Left lobe of liver (tissue), 2 donors: ENCODE data around the gene SYT4. TPM values are rescaled to one million over a fixed set of nuclear protein-coding genes. Genes with fewer than 3 reads are reported as not detected.
A peak's percentile ranks its signal among the peaks of the same experiment; 100 is the strongest.
"Not testable (repeated sequence)": the region's sequence is repeated elsewhere in the genome, so short reads cannot be mapped to it uniquely, and the experiment has no call there.

ENCODE experiments used
- ATAC-seq: fragments of 200-7000 bp; cut with Tn5 transposase; one replicate; pipeline ENCODE4 v1.9.1; 2020; ENCODE audit warnings: mild to moderate bottlenecking, moderate library complexity
- DNase-seq: peaks from one replicate; pipeline ENCODE4 v3.0.0-alpha.2; 2020; ENCODE audit warnings: low spot score
- total RNA-seq: library from RNA; stranded (reverse); gene quantifications from one replicate; pipeline ENCODE4 v1.2.1, GENCODE V29; 2021
- donor health status: DM: no; HTN: no; CAD: no; lungs with moderate emphysema.
- donor health status: DM: no; HTN: yes; CAD: no.

The SYT4 gene
- total RNA-seq = not detected

DNA sequence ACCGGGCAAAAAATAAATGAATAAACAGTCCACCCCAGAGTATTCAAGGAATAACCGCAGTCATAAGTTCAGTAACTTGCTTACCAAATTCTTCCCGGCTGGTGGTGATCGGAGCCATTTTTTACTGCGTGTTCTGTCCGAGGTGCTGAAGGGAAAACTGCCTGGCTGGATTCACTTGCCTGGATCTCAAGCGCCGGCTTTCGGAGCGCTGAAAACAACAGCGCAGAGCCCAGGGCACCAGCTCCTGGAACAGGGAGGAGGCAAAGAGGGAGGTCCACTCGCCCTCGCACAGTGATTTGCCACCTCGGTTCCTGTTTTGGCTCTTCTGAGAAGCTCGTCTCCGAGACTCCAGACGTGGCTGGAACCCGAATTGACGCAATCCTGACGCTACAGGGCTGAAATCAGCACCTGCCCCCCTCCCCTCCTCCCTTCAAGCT lies at the start of gene SYT4:
Gene SYT4, minus strand, starts transcription at position 327 of the 437 bp plus-strand sequence. Its CDS starts 209 bp downstream, at position 118.
- peak; percentile 59 for DNase-seq
- ATAC-seq = peak; percentile 97

- ATAC-seq (no peak), DNase-seq (no peak)
Measured at GRCh38 chr18:43322132-43322531, 44.8 kb upstream of the SYT4 start.

GRCh38 chr18:43314941-43315340 lies 37.7 kb upstream of the SYT4 start:
- ATAC-seq (no peak), DNase-seq (no peak)

GRCh38 chr18:43312891-43313290 lies 35.6 kb upstream of the SYT4 start:
- DNase-seq (no peak), ATAC-seq (no peak)

DNA sequence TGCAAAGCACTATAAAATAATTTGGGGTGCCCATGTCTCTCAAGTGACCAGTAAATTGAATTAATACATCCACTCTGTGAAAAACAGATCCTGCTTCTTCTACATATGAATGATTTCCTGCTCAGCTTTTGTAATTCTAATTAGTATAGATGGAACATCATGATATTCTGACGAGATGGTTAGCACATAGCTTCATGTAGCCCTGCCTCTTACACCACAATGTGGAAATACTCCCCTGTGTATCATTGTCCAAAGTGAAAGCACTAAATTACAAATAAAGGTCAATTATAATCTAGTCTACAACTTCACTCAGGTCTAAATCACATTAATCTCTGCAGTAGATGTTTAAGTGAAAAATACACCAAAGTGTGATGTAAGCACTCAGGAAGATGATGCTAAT lies 32.9 kb upstream of the SYT4 start:
- DNase-seq = no peak
- ATAC-seq = no peak

DNA sequence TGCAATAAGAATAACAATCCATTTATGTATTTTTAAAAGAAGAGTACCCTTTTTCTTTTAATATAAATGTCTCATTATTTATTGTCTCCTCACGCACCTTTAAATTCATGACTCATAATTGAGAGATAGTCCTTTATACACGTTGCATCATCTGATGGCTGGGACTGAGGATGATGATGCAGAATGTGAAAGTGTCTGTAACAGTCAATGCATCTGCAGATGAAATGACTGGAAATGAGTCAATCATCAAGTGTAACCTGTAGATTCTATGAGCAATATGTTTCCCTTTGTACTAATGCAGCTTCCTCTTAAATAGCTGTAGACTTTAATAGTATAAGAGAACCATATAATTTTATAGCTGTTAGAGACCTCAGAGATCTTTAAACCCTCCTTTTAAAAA lies 26.1 kb upstream of the SYT4 start:
- no peak for ATAC-seq
- DNase-seq = no peak

- not testable (repeated sequence) for ATAC-seq, DNase-seq
Measured at GRCh38 chr18:43286187-43286586, 8.9 kb upstream of the SYT4 start.

DNA sequence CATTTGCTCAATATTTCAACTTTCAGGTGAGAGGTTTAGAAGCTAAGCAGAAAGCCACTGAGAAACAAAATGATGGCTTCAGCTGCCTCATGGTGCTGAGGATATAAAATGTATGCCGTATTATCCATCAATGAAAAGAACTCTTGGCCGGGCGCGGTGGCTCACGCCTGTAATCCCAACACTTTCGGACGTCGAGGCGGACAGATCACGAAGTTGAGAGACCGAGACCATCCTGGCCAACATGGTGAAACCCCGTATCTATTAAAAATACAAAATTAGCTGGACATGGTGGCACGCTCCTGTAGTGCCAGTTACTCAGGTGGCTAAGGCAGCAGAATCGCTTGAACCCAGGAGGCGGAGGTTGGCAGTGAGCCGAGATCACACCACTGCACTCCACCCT lies 6.0 kb upstream of the SYT4 start:
- DNase-seq = no peak
- ATAC-seq = no peak

- no peak for DNase-seq
- ATAC-seq = no peak
Measured at GRCh38 chr18:43279015-43279744, 1.9 kb upstream of the SYT4 start.

- DNase-seq (no peak), ATAC-seq (no peak)
Measured at GRCh38 chr18:43278355-43278754, 1.1 kb upstream of the SYT4 start.

GRCh38 chr18:43276491-43276890 lies 799 bp downstream of the SYT4 start:
- DNase-seq (no peak), ATAC-seq (no peak)

GRCh38 chr18:43275546-43275945 lies 1.7 kb downstream of the SYT4 start:
- no peak for ATAC-seq

GRCh38 chr18:43274526-43274925 lies 2.8 kb downstream of the SYT4 start:
- ATAC-seq (no peak), DNase-seq (no peak)

More at GRCh38 chr18:43275546-43275945, 1.7 kb downstream of the SYT4 start:
- DNase-seq = no peak

DNA sequence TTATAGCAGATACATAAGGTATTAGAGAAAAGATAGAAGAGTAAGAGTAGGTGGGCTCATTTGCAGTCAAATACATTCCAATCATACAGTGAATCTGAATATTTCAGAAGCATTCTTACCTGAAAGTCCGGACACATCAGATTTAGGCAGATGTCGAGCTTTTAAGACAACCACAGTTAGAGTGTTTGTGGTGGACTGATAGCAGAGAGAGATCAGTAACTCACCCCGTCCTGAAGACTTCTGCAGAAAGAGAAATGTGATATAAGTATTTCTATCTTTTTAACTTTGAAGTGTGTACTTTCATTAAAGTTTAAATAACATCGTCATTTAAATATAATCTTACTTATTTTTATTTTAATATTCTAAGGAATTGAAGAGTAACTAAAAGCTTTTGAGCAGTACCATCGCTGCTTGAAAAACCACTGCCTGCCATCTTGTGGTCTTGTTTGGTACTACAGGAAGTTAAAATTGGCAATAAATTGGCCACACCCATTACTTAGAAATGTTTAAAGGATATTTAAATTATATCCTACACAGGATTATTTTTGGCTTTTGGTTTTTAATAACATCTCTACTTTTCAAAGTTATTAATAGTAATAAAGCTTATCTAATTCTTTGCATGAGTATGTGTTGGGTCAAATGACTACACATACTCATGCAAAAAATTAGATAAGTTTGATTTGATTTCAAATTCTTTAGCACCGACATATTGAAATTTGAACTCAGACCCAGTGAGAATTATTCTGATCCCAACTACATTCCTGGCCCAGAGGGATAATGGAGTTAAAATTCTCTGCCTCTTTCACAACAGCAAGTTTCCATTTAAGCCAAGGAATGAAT lies 5.5 kb downstream of the SYT4 start:
- ATAC-seq = peak; percentile 87
- DNase-seq = no peak

- no peak for DNase-seq
- peak; percentile 26 for ATAC-seq
Measured at GRCh38 chr18:43267818-43268217, 9.5 kb downstream of the SYT4 start.

DNA sequence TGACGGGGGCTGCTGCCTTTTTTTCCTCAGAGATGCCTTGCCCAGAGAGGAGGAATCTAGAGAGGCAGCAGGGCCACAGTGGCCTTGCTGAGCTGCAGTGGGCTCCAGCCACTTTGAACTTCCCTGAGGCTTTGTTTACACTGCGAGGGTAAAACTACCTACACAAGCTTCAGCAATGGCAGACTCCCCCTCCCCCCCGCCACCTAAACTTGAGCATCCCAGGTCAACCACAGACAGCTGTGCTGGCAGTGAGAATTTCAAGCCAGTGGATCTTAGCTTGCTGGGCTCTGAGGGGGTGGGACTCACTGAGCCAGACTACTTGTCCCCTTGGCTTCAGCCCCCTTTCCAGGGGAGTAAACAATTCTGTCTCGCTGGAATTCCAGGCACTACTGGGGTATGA lies 11.8 kb downstream of the SYT4 start:
- ATAC-seq (no peak), DNase-seq (no peak)

GRCh38 chr18:43248610-43249249 lies 28.6 kb downstream of the SYT4 start:
- DNase-seq (no peak), ATAC-seq (peak; percentile 90)

DNA sequence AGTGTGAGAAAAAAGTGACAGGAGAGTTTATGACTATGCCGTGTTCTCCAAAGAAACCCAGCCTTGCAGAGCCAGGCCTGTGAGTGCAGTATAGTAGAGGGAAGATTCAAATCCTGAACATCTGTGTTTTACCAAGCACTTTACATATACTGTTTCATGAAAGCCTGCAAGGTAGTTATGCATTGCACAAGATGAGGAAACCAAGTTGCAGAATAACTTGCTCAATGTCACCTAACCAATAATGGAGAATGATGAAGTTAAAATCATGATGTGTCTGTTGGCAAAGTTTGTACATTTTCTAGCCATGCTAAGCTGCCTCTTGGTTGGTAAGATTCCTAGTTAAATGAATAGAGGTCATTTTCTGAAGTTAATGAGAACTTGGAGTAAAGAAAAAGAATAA lies 29.3 kb downstream of the SYT4 start:
- peak; percentile 48 for ATAC-seq
- no peak for DNase-seq

DNA sequence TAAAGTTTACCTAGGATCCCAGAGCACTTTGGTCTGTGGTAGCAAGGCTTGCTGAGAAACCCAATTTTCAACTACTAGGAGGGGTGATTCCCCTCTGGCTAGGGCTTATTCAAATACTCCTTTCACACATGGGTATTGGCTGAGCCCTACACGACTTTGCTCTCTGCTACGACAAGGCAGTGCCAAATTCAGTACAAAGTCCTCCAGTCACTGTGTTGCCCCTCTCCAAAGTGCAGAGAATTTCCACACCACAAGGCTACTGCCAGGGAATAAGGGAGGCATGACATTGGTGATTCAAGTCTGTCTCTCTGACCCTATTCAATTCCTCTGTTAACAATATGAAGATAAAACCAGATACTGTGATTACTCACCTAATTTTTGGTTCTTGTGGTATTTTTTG lies 38.9 kb downstream of the SYT4 start:
- peak; percentile 92 for ATAC-seq
- peak; percentile 90 for DNase-seq

DNA sequence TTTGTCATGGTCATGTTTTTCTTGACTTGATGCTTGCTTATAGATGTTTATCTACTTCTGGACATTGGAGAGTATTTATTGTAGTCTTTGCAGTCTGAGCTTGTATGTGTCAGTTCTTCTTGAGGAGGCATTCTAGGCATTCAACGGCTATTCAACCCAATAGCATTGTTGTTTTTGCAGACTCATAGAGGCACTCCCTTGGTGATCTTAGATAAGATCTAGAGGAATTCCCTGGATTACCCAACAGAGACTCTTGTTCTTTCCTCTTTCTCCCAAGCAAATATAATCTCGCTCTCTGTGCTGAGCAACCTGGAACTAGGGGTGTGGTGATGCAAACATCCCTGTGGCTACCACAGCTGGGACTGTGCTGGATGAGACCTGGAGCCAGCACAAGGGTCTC lies 40.4 kb downstream of the SYT4 start:
- ATAC-seq (no peak), DNase-seq (no peak)

DNA sequence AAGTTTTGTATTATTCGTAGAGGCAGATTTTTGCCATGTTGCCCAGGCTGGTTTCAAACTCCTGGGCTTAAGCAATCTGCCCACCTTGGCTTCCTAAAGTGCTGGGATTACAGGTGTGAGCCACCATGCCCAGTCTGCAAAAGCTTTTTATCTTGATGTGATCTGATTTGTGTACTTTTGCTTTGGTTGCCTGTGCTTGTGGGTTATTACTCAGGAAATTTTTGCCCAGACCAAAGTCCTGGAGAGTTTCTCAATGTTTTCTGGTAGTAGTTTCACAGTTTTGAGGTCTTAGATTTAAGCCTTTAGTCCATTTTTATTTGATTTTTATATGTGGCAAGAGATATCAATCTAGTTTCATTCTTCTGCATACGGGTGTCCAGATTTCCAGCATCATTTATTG lies 42.4 kb downstream of the SYT4 start:
- DNase-seq = peak; percentile 58
- ATAC-seq = peak; percentile 53

GRCh38 chr18:43222501-43222900 lies 54.8 kb downstream of the SYT4 start:
- DNase-seq = no peak
- ATAC-seq = no peak
